Activated T-cell treated with anti-CD3 and anti-CD28 coated beads, Interleukin-2, amount 50 U/mL, for 4 hours (primary cell): Measurements from ENCODE around the gene KCTD6. TPM values are rescaled to one million over a fixed set of nuclear protein-coding genes. Genes with fewer than 3 reads are reported as not detected.

Experiments
- ATAC-seq, 2 donors: fragments of 200-7000 bp; cut with Tn5 transposase; one replicate each; pipeline ENCODE4 v1.10.0; 2021
- DNase-seq: peaks from one replicate; pipeline ENCODE4 v3.0.0-alpha.2; 2020
- H3K27me3 Mint-ChIP-seq: one replicate; pipeline ENCODE4 v1.8.0; 2021; ENCODE audit warnings: low read depth, mixed read lengths
- H3K36me3 Mint-ChIP-seq: one replicate; pipeline ENCODE4 v1.8.0; 2022; ENCODE audit warnings: mixed read lengths; ENCODE audit not compliant: insufficient read depth
- H3K4me1 Mint-ChIP-seq: one replicate; pipeline ENCODE4 v1.8.0; 2021; ENCODE audit warnings: low read depth, mixed read lengths
- H3K4me3 Mint-ChIP-seq: one replicate; pipeline ENCODE4 v1.8.0; 2021; ENCODE audit warnings: mild to moderate bottlenecking, moderate library complexity, mixed read lengths
- H3K9me3 Mint-ChIP-seq: one replicate; pipeline ENCODE4 v1.8.0; 2021; ENCODE audit warnings: mixed read lengths
- total RNA-seq, 3 donors: library from RNA; stranded (reverse); gene quantifications; one replicate each; pipeline ENCODE4 v1.2.1, GENCODE V29; 2021

KCTD6 gene
- total RNA-seq, 3 donors from 2014 or later = 7.8 to 9.6 (median 8.3) TPM

- DNase-seq = no peak
- H3K4me1 Mint-ChIP-seq = peaks cover 53% of the 10 kb centered on the region
- no peak overlapping the region for H3K4me3 Mint-ChIP-seq
- no peaks in the 10 kb centered on the region for H3K27me3 Mint-ChIP-seq
- ATAC-seq = no peak
- H3K9me3 Mint-ChIP-seq = no peaks in the 10 kb centered on the region
- H3K36me3 Mint-ChIP-seq = peaks cover 15% of the 10 kb centered on the region
These were observed 4.4 kb downstream of the KCTD6 start for GRCh38 chr3:58496206-58496857.

GRCh38 chr3:58497097-58497496, 5.2 kb downstream of the KCTD6 start:
- peaks cover 17% of the 10 kb centered on the region for H3K36me3 Mint-ChIP-seq
- H3K4me1 Mint-ChIP-seq = peaks cover 51% of the 10 kb centered on the region
- no peaks in the 10 kb centered on the region for H3K9me3 Mint-ChIP-seq
- H3K27me3 Mint-ChIP-seq = no peaks in the 10 kb centered on the region
- DNase-seq (no peak), ATAC-seq (no peak)
- H3K4me3 Mint-ChIP-seq = no peak overlapping the region

GRCh38 chr3:58502872-58503271, 11.0 kb downstream of the KCTD6 start:
- Mint-ChIP-seq H3K27me3 (no peaks in the 10 kb centered on the region), H3K4me3 (no peak overlapping the region), H3K4me1 (peaks cover 4% of the 10 kb centered on the region), H3K9me3 (no peaks in the 10 kb centered on the region), H3K36me3 (peaks cover 17% of the 10 kb centered on the region)
- DNase-seq = no peak
- no peak for ATAC-seq

- Mint-ChIP-seq H3K9me3 (no peaks in the 10 kb centered on the region), H3K4me1 (no peaks in the 10 kb centered on the region), H3K4me3 (no peak overlapping the region), H3K36me3 (no peaks in the 10 kb centered on the region), H3K27me3 (no peaks in the 10 kb centered on the region)
- DNase-seq (no peak), ATAC-seq (no peak)
These were observed 15.6 kb downstream of the KCTD6 start for GRCh38 chr3:58507356-58508078.

GRCh38 chr3:58508437-58508836, 16.5 kb downstream of the KCTD6 start:
- no peaks in the 10 kb centered on the region for H3K4me1 Mint-ChIP-seq
- H3K4me3 Mint-ChIP-seq = no peak overlapping the region

GRCh38 chr3:58514405-58514804, 22.5 kb downstream of the KCTD6 start:
- Mint-ChIP-seq H3K4me1 (no peaks in the 10 kb centered on the region), H3K9me3 (no peaks in the 10 kb centered on the region), H3K36me3 (no peaks in the 10 kb centered on the region), H3K4me3 (no peak overlapping the region), H3K27me3 (no peaks in the 10 kb centered on the region)
- ATAC-seq = no peak
- no peak for DNase-seq

More at GRCh38 chr3:58508437-58508836, 16.5 kb downstream of the KCTD6 start:
- DNase-seq (no peak), ATAC-seq (no peak)
- Mint-ChIP-seq H3K27me3 (no peaks in the 10 kb centered on the region), H3K9me3 (no peaks in the 10 kb centered on the region), H3K36me3 (no peaks in the 10 kb centered on the region)

GRCh38 chr3:58518291-58518789, 26.4 kb downstream of the KCTD6 start:
- Mint-ChIP-seq H3K36me3 (no peaks in the 10 kb centered on the region), H3K4me3 (no peak overlapping the region), H3K4me1 (no peaks in the 10 kb centered on the region), H3K27me3 (no peaks in the 10 kb centered on the region), H3K9me3 (no peaks in the 10 kb centered on the region)
- no peak for ATAC-seq
- no peak for DNase-seq

- Mint-ChIP-seq H3K36me3 (no peaks in the 10 kb centered on the region), H3K4me3 (no peak overlapping the region), H3K9me3 (no peaks in the 10 kb centered on the region), H3K27me3 (no peaks in the 10 kb centered on the region), H3K4me1 (no peaks in the 10 kb centered on the region)
- DNase-seq (no peak), ATAC-seq (no peak)
These were observed 27.9 kb downstream of the KCTD6 start for GRCh38 chr3:58519668-58520402.

GRCh38 chr3:58520403-58521335, 28.8 kb downstream of the KCTD6 start:
- Mint-ChIP-seq H3K4me1 (no peaks in the 10 kb centered on the region), H3K27me3 (no peaks in the 10 kb centered on the region), H3K4me3 (no peak overlapping the region), H3K36me3 (no peaks in the 10 kb centered on the region), H3K9me3 (no peaks in the 10 kb centered on the region)
- ATAC-seq = no peak
- no peak for DNase-seq

GRCh38 chr3:58521336-58521670, 29.4 kb downstream of the KCTD6 start:
- Mint-ChIP-seq H3K36me3 (no peaks in the 10 kb centered on the region), H3K9me3 (no peaks in the 10 kb centered on the region), H3K4me1 (no peaks in the 10 kb centered on the region), H3K27me3 (no peaks in the 10 kb centered on the region), H3K4me3 (no peak overlapping the region)
- DNase-seq (no peak), ATAC-seq (no peak)

- no peaks in the 10 kb centered on the region for H3K9me3 Mint-ChIP-seq
- H3K36me3 Mint-ChIP-seq = no peaks in the 10 kb centered on the region
- DNase-seq = no peak
- H3K4me1 Mint-ChIP-seq = no peaks in the 10 kb centered on the region
- H3K4me3 Mint-ChIP-seq = no peak overlapping the region
- ATAC-seq = no peak
- H3K27me3 Mint-ChIP-seq = no peaks in the 10 kb centered on the region
These were observed 30.2 kb downstream of the KCTD6 start for GRCh38 chr3:58521917-58522631.

GRCh38 chr3:58522759-58523425, 31.0 kb downstream of the KCTD6 start:
- no peak overlapping the region for H3K4me3 Mint-ChIP-seq
- H3K4me1 Mint-ChIP-seq = no peaks in the 10 kb centered on the region

GRCh38 chr3:58524326-58524888, 32.5 kb downstream of the KCTD6 start:
- Mint-ChIP-seq H3K9me3 (no peaks in the 10 kb centered on the region), H3K4me1 (no peaks in the 10 kb centered on the region), H3K27me3 (no peaks in the 10 kb centered on the region), H3K4me3 (no peak overlapping the region), H3K36me3 (no peaks in the 10 kb centered on the region)
- no peak for DNase-seq
- no peak for ATAC-seq

More at GRCh38 chr3:58522759-58523425, 31.0 kb downstream of the KCTD6 start:
- no peak for DNase-seq
- ATAC-seq = no peak
- H3K27me3 Mint-ChIP-seq = no peaks in the 10 kb centered on the region
- H3K9me3 Mint-ChIP-seq = no peaks in the 10 kb centered on the region
- H3K36me3 Mint-ChIP-seq = no peaks in the 10 kb centered on the region
